H9 (cell line): ENCODE measurements around the gene ZBTB44. TPM values are rescaled to one million over a fixed set of nuclear protein-coding genes. Genes with fewer than 3 reads are reported as not detected.

Experiments
- DNase-seq: peaks from one replicate; pipeline ENCODE4 v3.0.0-alpha.2; 2017
- H2AFZ ChIP-seq: one replicate; pipeline ENCODE4 v1.6.1; 2013; ENCODE audit warnings: mild to moderate bottlenecking, low read length, control low read depth, moderate library complexity
- H2AK5ac ChIP-seq: 2 replicates; pipeline ENCODE4 v1.6.1; 2013; ENCODE audit warnings: low read length, control low read depth, mixed read lengths; ENCODE audit not compliant: insufficient read length
- H2BK120ac ChIP-seq: one replicate; pipeline ENCODE4 v1.6.1; 2013; ENCODE audit warnings: low read depth, mild to moderate bottlenecking, low read length, control low read depth, inconsistent platforms; ENCODE audit not compliant: poor library complexity, severe bottlenecking
- H2BK12ac ChIP-seq: 2 replicates; pipeline ENCODE4 v1.6.1; 2013; ENCODE audit warnings: low read length, control low read depth, mixed read lengths, low read depth; ENCODE audit not compliant: insufficient read length
- H2BK15ac ChIP-seq: 2 replicates; pipeline ENCODE4 v1.6.1; 2013; ENCODE audit warnings: low read depth, low read length, control low read depth
- H2BK20ac ChIP-seq: one replicate; pipeline ENCODE4 v1.6.1; 2013; ENCODE audit warnings: low read depth, mild to moderate bottlenecking, low read length, control low read depth, inconsistent platforms; ENCODE audit not compliant: poor library complexity, severe bottlenecking
- H2BK5ac ChIP-seq: 2 replicates; pipeline ENCODE4 v1.6.1; 2013; ENCODE audit warnings: low read length, control low read depth, mixed read lengths; ENCODE audit not compliant: insufficient read length
- H3K14ac ChIP-seq: 2 replicates; pipeline ENCODE4 v1.6.1; 2013; ENCODE audit warnings: low read length, control low read depth; ENCODE audit not compliant: insufficient read depth
- H3K18ac ChIP-seq: 2 replicates; pipeline ENCODE4 v1.6.1; 2013; ENCODE audit warnings: low read depth, mild to moderate bottlenecking, mixed read lengths, low read length, control low read depth; ENCODE audit not compliant: insufficient read length
- H3K23ac ChIP-seq: 2 replicates; pipeline ENCODE4 v1.6.1; 2013; ENCODE audit warnings: low read length, control low read depth, mixed read lengths, low read depth; ENCODE audit not compliant: insufficient read length
- H3K23me2 ChIP-seq: 2 replicates; pipeline ENCODE4 v1.6.1; 2013; ENCODE audit warnings: low read depth, mild to moderate bottlenecking, mixed read lengths, low read length, control low read depth; ENCODE audit not compliant: insufficient read length, poor library complexity, severe bottlenecking
- H3K27ac ChIP-seq: 2 replicates; pipeline ENCODE4 v1.5.1; 2013; ENCODE audit warnings: low read length, control low read depth, mixed read lengths, low read depth; ENCODE audit not compliant: insufficient read length
- H3K27me3 ChIP-seq: 2 replicates; pipeline ENCODE4 v1.6.1; 2013; ENCODE audit warnings: low read length, control low read depth, inconsistent platforms; ENCODE audit not compliant: insufficient read depth
- H3K4ac ChIP-seq: 2 replicates; pipeline ENCODE4 v1.6.1; 2013; ENCODE audit warnings: low read depth, mild to moderate bottlenecking, control low read depth, inconsistent platforms, low read length, moderate library complexity
- H3K4me1 ChIP-seq: 2 replicates; pipeline ENCODE4 v1.6.1; 2013; ENCODE audit warnings: low read length, control low read depth, inconsistent platforms; ENCODE audit not compliant: insufficient read depth
- H3K4me2 ChIP-seq: 2 replicates; pipeline ENCODE4 v1.6.1; 2013; ENCODE audit warnings: low read length, control low read depth, mixed read lengths; ENCODE audit not compliant: insufficient read length, insufficient read depth
- H3K56ac ChIP-seq: 2 replicates; pipeline ENCODE4 v1.6.1; 2013; ENCODE audit warnings: low read depth, mild to moderate bottlenecking, mixed read lengths, low read length, control low read depth; ENCODE audit not compliant: insufficient read length
- H3K79me1 ChIP-seq: 2 replicates; pipeline ENCODE4 v1.6.1; 2013; ENCODE audit warnings: low read depth, mild to moderate bottlenecking, moderate library complexity, low read length, control low read depth, inconsistent platforms; ENCODE audit not compliant: insufficient read depth, poor library complexity, severe bottlenecking
- H3K79me2 ChIP-seq: 2 replicates; pipeline ENCODE4 v1.6.1; 2013; ENCODE audit warnings: low read length, control low read depth, inconsistent platforms; ENCODE audit not compliant: insufficient read depth
- H3K9ac ChIP-seq: 2 replicates; pipeline ENCODE4 v1.6.1; 2013; ENCODE audit warnings: low read length, control low read depth, mixed read lengths; ENCODE audit not compliant: insufficient read length; ENCODE audit errors: extremely low read depth
- H3K9me3 ChIP-seq: one replicate; pipeline ENCODE4 v1.6.1; 2013; ENCODE audit warnings: low read depth, low read length, inconsistent platforms; ENCODE audit not compliant: control insufficient read depth
- H3T11ph ChIP-seq: one replicate; pipeline ENCODE4 v1.6.1; 2013; ENCODE audit warnings: mild to moderate bottlenecking, low read length, control low read depth, inconsistent platforms
- H4K20me1 ChIP-seq: one replicate; pipeline ENCODE4 v1.6.1; 2013; ENCODE audit not compliant: control insufficient read depth, insufficient read length, insufficient read depth
- H4K5ac ChIP-seq: 2 replicates; pipeline ENCODE4 v1.6.1; 2013; ENCODE audit warnings: low read depth, mild to moderate bottlenecking, mixed read lengths, low read length, control low read depth; ENCODE audit not compliant: insufficient read length
- H4K8ac ChIP-seq: replicated peaks from 2 replicates; pipeline ENCODE4 v1.6.1; 2013; ENCODE audit warnings: low read length, control low read depth, mixed read lengths, low read depth; ENCODE audit not compliant: insufficient read length
- H4K91ac ChIP-seq: 2 replicates; pipeline ENCODE4 v1.6.1; 2013; ENCODE audit warnings: low read depth, mild to moderate bottlenecking, moderate library complexity, mixed read lengths, low read length, control low read depth; ENCODE audit not compliant: insufficient read length
- H3K27ac Mint-ChIP-seq, 3 experiments: 2 replicates in 2 of 3; 3 replicates in 1 of 3; pipeline ENCODE4 v1.8.0; 2020 to 2021; ENCODE audit warnings: mixed read lengths in 3 of 3, mild to moderate bottlenecking in 1 of 3, moderate library complexity in 1 of 3
- H3K27me3 Mint-ChIP-seq: 2 replicates; pipeline ENCODE4 v1.8.0; 2021; ENCODE audit warnings: low read depth, mild to moderate bottlenecking, moderate library complexity, mixed read lengths
- H3K36me3 Mint-ChIP-seq, 3 experiments: 2 replicates in 2 of 3; 3 replicates in 1 of 3; pipeline ENCODE4 v1.8.0; 2020 to 2021; ENCODE audit warnings: low read depth in 3 of 3, mixed read lengths in 3 of 3; ENCODE audit not compliant: insufficient read depth in 1 of 3
- H3K4me1 Mint-ChIP-seq, 2 experiments: 2 replicates each; pipeline ENCODE4 v1.8.0; 2020; ENCODE audit warnings: mixed read lengths in 2 of 2
- H3K4me3 Mint-ChIP-seq, 2 experiments: 2 replicates in 1 of 2; 3 replicates in 1 of 2; pipeline ENCODE4 v1.8.0; 2020 to 2021; ENCODE audit warnings: mild to moderate bottlenecking in 2 of 2, mixed read lengths in 2 of 2, moderate library complexity in 1 of 2
- H3K9me3 Mint-ChIP-seq, 2 experiments: 2 replicates in 1 of 2; 3 replicates in 1 of 2; pipeline ENCODE4 v1.8.0; 2020; ENCODE audit warnings: mild to moderate bottlenecking in 2 of 2, mixed read lengths in 2 of 2, moderate library complexity in 1 of 2
- WGBS: extraction: QIAGEN DNeasy Blood & Tissue Kit; methylation state at CpG from one replicate; pipeline ENCODE4 v1.1.7; 2013; ENCODE audit warnings: missing lambda C conversion rate, low lambda C conversion rate, mixed read lengths; ENCODE audit not compliant: insufficient read length; ENCODE audit errors: extremely low coverage; 5-methylcytosine and 5-hydroxymethylcytosine counted together
- total RNA-seq: library from RNA; stranded (reverse); gene quantifications from 2 replicates; pipeline ENCODE4 v1.2.1, GENCODE V29; 2021
- TF ChIP-seq, protein P1 (sequence below): fragments of 200-600 bp; sonication (generic); conservative IDR thresholded peaks from 3 replicates; pipeline ENCODE4 v1.8.0; 2021; ENCODE audit warnings: antibody characterized with exemption, mild to moderate bottlenecking

ZBTB44 gene
- total RNA-seq, 1 experiment from 2014 or later, result 67.7 TPM

DNA sequence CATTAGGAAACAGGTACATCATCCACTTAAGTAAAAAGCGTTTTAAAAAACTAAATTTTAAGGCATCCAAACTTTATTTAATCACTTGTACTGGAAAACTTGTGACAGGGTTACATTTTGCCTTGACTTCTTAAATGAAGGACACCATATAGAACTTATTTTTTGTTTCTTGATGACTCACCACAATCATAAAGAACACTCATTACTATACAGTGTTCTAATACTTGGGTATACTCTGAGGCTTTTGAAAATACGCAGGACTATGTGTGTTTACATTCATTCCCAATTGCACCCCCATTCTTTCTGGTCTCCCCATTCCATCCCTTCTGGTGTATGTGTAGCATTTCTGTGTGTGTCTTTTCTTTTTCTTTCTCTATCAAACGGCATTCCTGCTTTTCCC, 69.9 kb downstream of the ZBTB44 start:
- WGBS, result no CpG with 5 or more reads among the region's 3 CpGs
- H3T11ph ChIP-seq, result no peak overlapping the region
- no peak overlapping the region for H3K27ac ChIP-seq
- no peaks in the 10 kb centered on the region for H3K23me2 ChIP-seq
- TF ChIP-seq, protein P1, sequence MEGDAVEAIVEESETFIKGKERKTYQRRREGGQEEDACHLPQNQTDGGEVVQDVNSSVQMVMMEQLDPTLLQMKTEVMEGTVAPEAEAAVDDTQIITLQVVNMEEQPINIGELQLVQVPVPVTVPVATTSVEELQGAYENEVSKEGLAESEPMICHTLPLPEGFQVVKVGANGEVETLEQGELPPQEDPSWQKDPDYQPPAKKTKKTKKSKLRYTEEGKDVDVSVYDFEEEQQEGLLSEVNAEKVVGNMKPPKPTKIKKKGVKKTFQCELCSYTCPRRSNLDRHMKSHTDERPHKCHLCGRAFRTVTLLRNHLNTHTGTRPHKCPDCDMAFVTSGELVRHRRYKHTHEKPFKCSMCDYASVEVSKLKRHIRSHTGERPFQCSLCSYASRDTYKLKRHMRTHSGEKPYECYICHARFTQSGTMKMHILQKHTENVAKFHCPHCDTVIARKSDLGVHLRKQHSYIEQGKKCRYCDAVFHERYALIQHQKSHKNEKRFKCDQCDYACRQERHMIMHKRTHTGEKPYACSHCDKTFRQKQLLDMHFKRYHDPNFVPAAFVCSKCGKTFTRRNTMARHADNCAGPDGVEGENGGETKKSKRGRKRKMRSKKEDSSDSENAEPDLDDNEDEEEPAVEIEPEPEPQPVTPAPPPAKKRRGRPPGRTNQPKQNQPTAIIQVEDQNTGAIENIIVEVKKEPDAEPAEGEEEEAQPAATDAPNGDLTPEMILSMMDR, result no peak
- H3K4me1 ChIP-seq, result no peaks in the 10 kb centered on the region; the same call in 1 of the 2 replicates
- H2BK5ac ChIP-seq, result no peak overlapping the region
- Mint-ChIP-seq H3K4me1 (peaks cover 11 to 16% of the 10 kb centered on the region in 2 experiments), H3K4me3 (no peak overlapping the region), H3K27me3 (no peaks in the 10 kb centered on the region), H3K27ac (no peak overlapping the region), H3K9me3 (no peaks in the 10 kb centered on the region), H3K36me3 (peaks cover 0 to 2% (median under 1%) of the 10 kb centered on the region in 3 experiments; a peak in 2 of 7 replicates)
- H3K79me2 ChIP-seq, result no peaks in the 10 kb centered on the region; the same call in 1 of the 2 replicates
- no peak overlapping the region for H3K18ac ChIP-seq
- H2BK20ac ChIP-seq, result no peak overlapping the region
- no peak overlapping the region for H3K23ac ChIP-seq
- no peaks in the 10 kb centered on the region for H3K79me1 ChIP-seq
- no peak overlapping the region for H3K4ac ChIP-seq
- no peak overlapping the region for H2BK120ac ChIP-seq
- H3K9me3 ChIP-seq, result no peaks in the 10 kb centered on the region
- no peak overlapping the region for H2AFZ ChIP-seq
- H2AK5ac ChIP-seq, result no peak overlapping the region
- no peak overlapping the region for H2BK12ac ChIP-seq
- H3K14ac ChIP-seq, result no peak overlapping the region
- H4K8ac ChIP-seq, result no peak overlapping the region
- H3K4me2 ChIP-seq, result no peak overlapping the region
- H4K20me1 ChIP-seq, result no peaks in the 10 kb centered on the region
- H4K91ac ChIP-seq, result no peak overlapping the region
- H2BK15ac ChIP-seq, result no peak overlapping the region
- no peak for DNase-seq
- no peak overlapping the region for H3K9ac ChIP-seq
- no peaks in the 10 kb centered on the region for H3K27me3 ChIP-seq
- H3K56ac ChIP-seq, result no peak overlapping the region
- no peak overlapping the region for H4K5ac ChIP-seq
